ENCODE results near the gene GID8.

GRCh38 chr20:62923669-62924441 lies 14.1 kb upstream of the GID8 start:
- TF ChIP-seq EZH2 (IDR thresholded peaks at IDR 0.05; ENCODE audit: insufficient read depth, poor library complexity, severe bottlenecking) (no peak), EZH2phosphoT487 (IDR thresholded peaks at IDR 0.05; ENCODE audit: insufficient read depth, low read depth) (no peak)

All from GM23248 (cell line).